Measurements from ENCODE around the gene SALL1. TPM values are rescaled to one million over a fixed set of nuclear protein-coding genes. Genes with fewer than 3 reads are reported as not detected.

Gene SALL1
- total RNA-seq = not detected in 2 replicates
- polyA plus RNA-seq = not detected in 2 replicates
- polyA plus RNA-seq (2011; cell fraction: cytosol; rRNA removed) = not detected in 2 replicates
- polyA plus RNA-seq (2011; cell fraction: nucleus; rRNA removed) = not detected in 2 replicates
- not detected in 2 replicates for polyA plus RNA-seq (2012)
- not detected in 2 replicates for polyA minus RNA-seq
- not detected for polyA minus RNA-seq (2011; cell fraction: cytosol; rRNA and poly(A)+ RNA removed)
- not detected in 2 replicates for polyA minus RNA-seq (2011; cell fraction: nucleus; rRNA and poly(A)+ RNA removed)
- Bru-seq, nascent RNA = not detected
- not detected for BruChase-seq, experiment 1, labeled RNA remaining after a 6-hour chase
- not detected for BruChase-seq, experiment 2, labeled RNA remaining after a 2-hour chase
- long read RNA-seq = 0 reads

GRCh38 chr16:51150888-51151320 is at the start of gene SALL1:
Gene SALL1, minus strand, starts transcription at chr16:51151270. Its CDS starts 29 bp downstream, at chr16:51151241.
- H3K27me3 ChIP-seq (ENCODE audit: control insufficient read depth in 2 of 2, insufficient read depth in 2 of 2, low read length in 2 of 2) = peaks cover 45 to 62% of the 10 kb centered on the region in 2 experiments
- no peak within 1 kb of the TSS for H3K27ac ChIP-seq (ENCODE audit: insufficient read depth, low read depth, low read length)
- no peak within 1 kb of the TSS for H3K4me3 ChIP-seq (replicated peaks in 1 of 3; ENCODE audit: insufficient read depth in 1 of 3, low read depth in 1 of 3, low read length in 3 of 3)
- BruUV-seq (replicated peaks) = no TSS peak
- H3K4me2 ChIP-seq (ENCODE audit: insufficient read depth, low read length) = no peak within 1 kb of the TSS
- dilution Hi-C loops (cut with MboI; ENCODE audit: extremely low pct_ligation_motif_present, low sequenced_read_pairs) = no loop called here
- DNase-seq (ENCODE audit: low read depth, low spot score) (no peak), FAIRE-seq (no peak)
- no peaks in the 10 kb centered on the region for H3K36me3 ChIP-seq (ENCODE audit: control insufficient read depth in 2 of 2, extremely low read depth in 1 of 2, insufficient read depth in 2 of 2, low read length in 2 of 2)
- peaks cover 2% of the 10 kb centered on the region for H3K4me1 ChIP-seq (ENCODE audit: control insufficient read depth, extremely low read depth, insufficient read depth, low read length)
- H3K9me1 ChIP-seq (replicated peaks; ENCODE audit: control insufficient read depth, extremely low read depth, insufficient read depth, low read length) = no peaks in the 10 kb centered on the region
- TF ChIP-seq EZH2 (IDR thresholded peaks at IDR 0.05; ENCODE audit: borderline replicate concordance, low read depth, low read length, severe bottlenecking) (peak; percentile 46), MYC (IDR thresholded peaks at IDR 0.05; ENCODE audit: low read depth, low read length) (no peak)
- H3K9ac ChIP-seq (replicated peaks; ENCODE audit: extremely low read depth, insufficient read depth, low read length) = no peak within 1 kb of the TSS
- H4K20me1 ChIP-seq (replicated peaks; ENCODE audit: control insufficient read depth, extremely low read depth, insufficient read depth, low read length) = no peaks in the 10 kb centered on the region
- CTCF ChIA-PET = no interaction called here
- intact Hi-C loops (cut with micrococcal nuclease) = no loop called here
- no peaks in the 10 kb centered on the region for H3K79me2 ChIP-seq (ENCODE audit: control insufficient read depth, insufficient read depth, low read length)
- H2AFZ ChIP-seq (ENCODE audit: low read depth, low read length) = peak within 1 kb of the TSS; percentile 18
- no peaks in the 10 kb centered on the region for H3K9me3 ChIP-seq (replicated peaks; ENCODE audit: control insufficient read depth, insufficient read depth, low read length)
- POLR2A ChIA-PET = no interaction called here

DNA sequence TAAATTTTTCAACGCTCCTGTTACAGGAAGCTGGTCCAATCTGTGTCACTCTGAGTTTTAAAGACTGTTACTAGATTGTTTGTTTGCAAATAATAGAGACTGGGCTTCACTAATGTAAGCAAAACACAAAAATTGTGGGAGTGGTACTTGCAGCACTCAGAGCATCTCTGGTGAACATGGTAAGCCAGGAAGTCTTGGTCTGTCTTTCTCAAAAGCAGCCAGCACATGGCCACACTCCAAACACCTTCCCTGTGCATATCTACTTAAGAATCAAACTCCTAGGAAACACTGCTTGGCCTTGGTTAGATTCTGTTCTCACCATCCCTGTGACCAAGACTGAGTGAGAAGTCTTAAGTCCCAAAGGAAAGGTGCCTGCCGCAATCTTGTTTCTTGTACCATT is 49.7 kb upstream of the SALL1 start:
- H3K4me3 ChIP-seq (replicated peaks in 1 of 3; ENCODE audit: insufficient read depth in 1 of 3, low read depth in 1 of 3, low read length in 3 of 3) = no peak overlapping the region
- no peaks in the 10 kb centered on the region for H3K27me3 ChIP-seq (ENCODE audit: control insufficient read depth in 2 of 2, insufficient read depth in 2 of 2, low read length in 2 of 2)
- H3K27ac ChIP-seq (ENCODE audit: insufficient read depth, low read depth, low read length) = no peak overlapping the region
- no peaks in the 10 kb centered on the region for H4K20me1 ChIP-seq (replicated peaks; ENCODE audit: control insufficient read depth, extremely low read depth, insufficient read depth, low read length)
- dilution Hi-C loops (cut with MboI; ENCODE audit: extremely low pct_ligation_motif_present, low sequenced_read_pairs) = no loop called here
- no TSS peak for BruUV-seq (replicated peaks)
- H3K79me2 ChIP-seq (ENCODE audit: control insufficient read depth, insufficient read depth, low read length) = no peaks in the 10 kb centered on the region
- no peak overlapping the region for H2AFZ ChIP-seq (ENCODE audit: low read depth, low read length)
- H3K4me1 ChIP-seq (ENCODE audit: control insufficient read depth, extremely low read depth, insufficient read depth, low read length) = no peaks in the 10 kb centered on the region
- FAIRE-seq (no peak), DNase-seq (ENCODE audit: low read depth, low spot score) (no peak)
- CTCF ChIA-PET = no interaction called here
- no peaks in the 10 kb centered on the region for H3K36me3 ChIP-seq (ENCODE audit: control insufficient read depth in 2 of 2, extremely low read depth in 1 of 2, insufficient read depth in 2 of 2, low read length in 2 of 2)
- H3K4me2 ChIP-seq (ENCODE audit: insufficient read depth, low read length) = no peak overlapping the region
- H3K9me3 ChIP-seq (replicated peaks; ENCODE audit: control insufficient read depth, insufficient read depth, low read length) = peaks cover 1% of the 10 kb centered on the region
- no peaks in the 10 kb centered on the region for H3K9me1 ChIP-seq (replicated peaks; ENCODE audit: control insufficient read depth, extremely low read depth, insufficient read depth, low read length)
- intact Hi-C loops (cut with micrococcal nuclease) = no loop called here
- TF ChIP-seq CTCF (IDR thresholded peaks at IDR 0.05; ENCODE audit: extremely low read depth in 1 of 2, insufficient read depth in 1 of 2, low read depth in 1 of 2, low read length in 2 of 2) = no peak
- TF ChIP-seq JUN (IDR thresholded peaks at IDR 0.05; ENCODE audit: borderline replicate concordance, insufficient read depth, insufficient read length, low read depth) = no peak
- TF ChIP-seq EZH2 (IDR thresholded peaks at IDR 0.05; ENCODE audit: borderline replicate concordance, low read depth, low read length, severe bottlenecking) = no peak
- TF ChIP-seq GATA2 (IDR thresholded peaks at IDR 0.05; ENCODE audit: insufficient read depth, insufficient read length, low read depth, low read length) = no peak
- TF ChIP-seq MAX (IDR thresholded peaks at IDR 0.05; ENCODE audit: insufficient read depth, insufficient read length) = no peak
- TF ChIP-seq FOS (IDR thresholded peaks at IDR 0.05; ENCODE audit: borderline replicate concordance, insufficient read depth, low read length) = no peak
- TF ChIP-seq MYC (IDR thresholded peaks at IDR 0.05; ENCODE audit: low read depth, low read length) = no peak
- TF ChIP-seq POLR2A (IDR thresholded peaks at IDR 0.05; ENCODE audit: low read depth, low read length) = no peak
- TF ChIP-seq POLR2AphosphoS5 (IDR thresholded peaks at IDR 0.05; ENCODE audit: insufficient read depth, low read depth, low read length) = no peak
- POLR2A ChIA-PET = no interaction called here
- H3K9ac ChIP-seq (replicated peaks; ENCODE audit: extremely low read depth, insufficient read depth, low read length) = no peak overlapping the region
